ENCODE data around the gene RRP7A.
A peak's percentile ranks its signal among the peaks of the same experiment; 100 is the strongest.
"Not testable (repeated sequence)": the region's sequence is repeated elsewhere in the genome, so short reads cannot be mapped to it uniquely, and the experiment has no call there.

Gene RRP7A

DNA sequence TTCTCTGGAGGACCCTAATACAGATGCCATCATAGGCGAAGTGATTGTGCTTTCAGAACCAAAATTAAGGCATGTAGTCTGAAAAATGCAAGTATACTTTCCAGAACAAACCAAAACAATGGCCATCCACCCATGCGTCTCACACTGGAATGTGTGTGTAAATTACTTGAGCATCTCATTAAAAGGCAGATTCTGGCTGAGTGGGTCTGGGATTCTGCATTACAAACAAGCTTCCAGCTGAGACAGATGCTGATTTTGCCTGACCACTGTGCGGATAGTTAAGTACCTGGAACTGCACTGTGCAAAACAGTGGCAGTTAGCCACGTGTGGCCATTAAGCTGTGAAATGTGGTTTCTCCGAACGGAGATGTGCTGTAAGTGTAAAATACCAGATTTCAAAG lies 26.2 kb downstream of the RRP7A start:
- DNase-seq = no peak

DNA sequence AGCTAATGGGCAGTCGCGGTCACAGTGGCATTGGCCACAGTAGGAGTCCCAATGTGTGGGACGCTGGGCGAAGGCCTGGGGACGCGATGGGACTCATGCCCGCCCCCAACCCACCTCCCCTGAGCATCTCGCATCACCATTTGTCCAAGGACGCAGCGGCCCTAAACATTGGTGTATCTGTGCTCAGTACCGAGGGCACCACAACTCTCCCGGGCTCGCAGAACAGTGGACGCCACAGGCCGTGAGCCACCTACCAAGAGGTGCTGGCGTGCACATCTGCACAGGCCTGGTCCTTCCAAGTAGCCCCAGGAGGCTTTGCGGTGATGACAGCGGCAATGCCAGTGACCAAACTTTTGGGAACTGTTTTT lies 27.3 kb downstream of the RRP7A start:
- no peak for DNase-seq

DNA sequence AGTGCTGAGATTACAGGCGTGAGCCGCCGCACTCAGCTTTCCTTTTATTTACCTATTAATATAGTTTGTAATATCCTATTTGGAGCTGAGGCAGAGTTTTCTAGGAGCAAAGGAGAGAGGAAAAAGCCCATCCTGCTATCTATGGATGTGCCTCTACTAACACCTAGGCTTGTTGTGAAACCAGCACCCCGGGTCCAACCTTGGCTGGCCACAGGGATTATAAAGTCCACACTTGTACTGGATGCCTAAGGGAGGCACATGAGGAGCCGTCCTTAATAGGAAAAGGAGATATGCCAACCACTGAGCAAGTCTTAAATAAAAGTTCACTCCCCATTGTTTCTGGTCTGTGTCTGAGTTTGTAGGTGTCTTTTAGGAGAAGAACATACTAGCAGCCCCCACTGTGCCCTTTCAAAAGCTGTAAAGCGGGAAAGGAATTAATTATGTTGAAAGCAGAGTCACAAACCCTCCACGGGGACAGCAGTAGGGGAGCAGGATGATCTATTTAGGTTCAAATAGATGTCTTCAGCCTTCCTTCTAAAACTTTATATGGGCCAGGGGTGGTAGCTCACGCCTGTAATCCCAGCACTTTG lies 29.3 kb downstream of the RRP7A start:
- no peak for DNase-seq

DNA sequence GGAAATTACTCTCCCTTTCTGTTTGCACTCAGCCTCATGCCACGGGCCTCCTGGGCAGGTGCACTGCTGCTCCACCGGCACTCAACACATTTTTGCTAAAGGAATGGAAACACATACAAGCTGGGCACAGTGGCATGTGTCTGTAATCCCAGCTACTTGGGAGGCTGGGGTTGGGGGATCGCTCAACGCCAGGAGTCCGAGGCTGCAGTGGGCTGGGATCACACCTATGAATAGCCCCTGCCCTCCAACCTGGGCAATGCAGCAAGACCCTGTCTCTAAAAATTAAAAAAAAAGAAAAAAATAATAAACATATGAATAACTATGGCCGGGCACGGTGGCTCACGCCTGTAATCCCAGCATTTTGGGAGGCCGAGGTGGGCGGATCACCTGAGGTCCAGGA lies 30.6 kb downstream of the RRP7A start:
- no peak for DNase-seq

GRCh38 chr22:42484506-42484905 lies 35.1 kb downstream of the RRP7A start:
- no peak for DNase-seq

- not testable (repeated sequence) for DNase-seq
These were observed 35.9 kb downstream of the RRP7A start for GRCh38 chr22:42483610-42484223.

DNA sequence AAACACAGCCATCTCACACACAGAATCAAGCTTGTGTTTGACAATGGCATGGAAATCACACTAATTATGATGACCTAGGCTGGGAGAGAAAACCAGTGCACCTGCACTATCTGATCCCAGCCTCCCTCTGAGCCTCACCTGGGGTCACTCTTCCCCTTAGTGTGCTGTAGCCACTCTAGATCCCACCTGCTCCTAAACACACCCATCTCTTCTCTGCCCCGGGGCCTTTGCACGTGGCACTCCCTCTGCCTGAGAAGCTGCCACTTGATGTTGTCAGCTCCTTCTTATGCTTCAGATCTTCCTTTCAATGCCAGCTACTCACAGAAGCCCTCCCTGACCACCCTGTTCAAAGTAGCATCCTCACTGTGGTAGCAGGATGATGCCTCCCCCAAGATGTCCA lies 44.5 kb downstream of the RRP7A start:
- no peak for DNase-seq

- peak in 2 of 5 donors; percentile 8 to 47 for DNase-seq
These were observed 46.0 kb downstream of the RRP7A start for GRCh38 chr22:42473484-42474193.

DNA sequence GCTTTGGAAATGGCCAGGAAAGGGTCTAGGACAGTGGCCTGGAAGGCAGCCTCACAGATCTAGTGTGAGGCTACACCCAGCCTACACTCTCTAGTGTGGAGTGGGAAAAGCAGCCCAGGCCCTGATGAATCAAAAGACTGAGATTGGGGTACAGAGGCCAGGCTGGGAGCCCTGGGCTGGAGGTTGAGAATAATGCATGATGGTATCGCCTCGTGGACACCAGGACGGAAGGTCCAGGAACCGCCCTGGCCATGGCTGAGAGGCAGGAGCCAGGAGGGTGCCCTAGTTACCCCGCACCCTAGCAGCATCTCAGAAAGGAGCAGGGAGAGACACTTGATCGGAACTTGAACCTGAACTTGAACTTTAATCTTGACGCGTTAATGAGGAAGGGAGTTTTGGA lies 46.9 kb downstream of the RRP7A start:
- DNase-seq = no peak

DNA sequence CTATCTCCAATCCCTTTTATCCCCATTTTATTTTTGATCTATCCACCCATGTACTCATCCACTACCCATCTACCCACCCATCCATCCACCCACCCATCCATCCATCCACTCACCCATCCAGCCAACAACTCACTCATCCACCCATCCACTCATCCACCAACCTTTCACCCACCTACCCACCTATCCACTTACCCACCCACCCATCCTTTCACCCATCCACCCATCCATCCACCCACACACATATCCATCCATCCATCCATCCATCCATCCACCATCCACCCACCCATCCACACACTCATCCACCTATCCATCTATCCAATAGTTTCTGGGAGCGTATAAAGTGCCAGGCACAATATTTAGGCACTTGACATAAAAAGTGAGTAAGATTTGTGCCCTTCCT lies 48.2 kb downstream of the RRP7A start:
- DNase-seq = no peak

DNA sequence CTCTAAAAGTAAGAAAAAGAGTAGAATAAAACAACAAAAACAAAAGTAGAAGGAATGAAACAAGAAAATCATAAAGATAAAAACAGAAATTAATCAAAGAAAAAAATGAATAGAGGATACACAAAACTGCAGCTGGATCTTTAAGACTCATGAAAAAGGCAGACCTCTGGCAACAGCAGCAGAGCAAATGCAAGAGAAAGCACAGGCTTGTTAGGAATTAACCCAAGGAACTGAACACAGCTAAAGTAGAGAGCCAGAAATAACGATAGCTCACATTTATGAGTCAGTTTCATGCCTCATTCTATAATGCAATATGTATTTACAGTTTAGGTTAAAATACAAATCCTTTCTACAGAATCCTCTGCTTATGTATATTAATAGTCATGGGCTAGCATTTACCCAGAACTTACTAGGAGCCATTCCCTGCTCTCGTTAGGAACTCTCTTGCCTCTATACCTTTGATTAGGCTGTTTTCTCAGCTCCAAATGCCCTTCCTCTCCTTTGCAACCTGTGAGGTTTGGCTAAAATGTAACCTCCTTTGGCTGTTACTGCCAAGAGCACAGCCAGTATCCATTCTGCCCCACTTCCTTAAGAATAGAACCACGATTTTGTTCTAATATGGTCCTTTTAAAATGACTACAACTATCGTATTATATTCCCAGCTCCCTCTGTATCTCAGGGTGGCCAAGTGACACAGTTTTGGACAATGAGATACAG lies 49.1 kb downstream of the RRP7A start:
- no peak for DNase-seq

- no peak for DNase-seq
These were observed 50.8 kb downstream of the RRP7A start for GRCh38 chr22:42468841-42469240.

DNA sequence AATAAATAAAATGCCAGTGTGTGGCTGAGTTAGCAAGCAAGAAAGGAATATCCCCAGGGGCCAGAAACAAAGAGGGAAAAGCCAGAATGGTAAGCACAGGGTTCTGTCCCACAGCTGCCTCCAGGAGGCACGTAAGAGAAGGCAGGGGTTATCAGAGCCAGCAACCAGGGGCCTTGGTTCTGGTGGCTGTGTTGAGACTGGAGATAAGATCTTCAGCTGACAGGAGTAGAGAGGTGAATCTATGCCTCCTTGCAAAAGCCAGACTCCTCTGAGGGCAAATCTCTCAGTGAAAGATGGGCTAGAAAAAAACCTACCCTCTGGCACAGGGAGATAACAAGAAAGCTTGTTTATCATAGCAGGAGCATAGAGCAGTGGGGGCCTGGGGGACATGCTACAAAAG lies 57.6 kb downstream of the RRP7A start:
- no peak for DNase-seq

DNA sequence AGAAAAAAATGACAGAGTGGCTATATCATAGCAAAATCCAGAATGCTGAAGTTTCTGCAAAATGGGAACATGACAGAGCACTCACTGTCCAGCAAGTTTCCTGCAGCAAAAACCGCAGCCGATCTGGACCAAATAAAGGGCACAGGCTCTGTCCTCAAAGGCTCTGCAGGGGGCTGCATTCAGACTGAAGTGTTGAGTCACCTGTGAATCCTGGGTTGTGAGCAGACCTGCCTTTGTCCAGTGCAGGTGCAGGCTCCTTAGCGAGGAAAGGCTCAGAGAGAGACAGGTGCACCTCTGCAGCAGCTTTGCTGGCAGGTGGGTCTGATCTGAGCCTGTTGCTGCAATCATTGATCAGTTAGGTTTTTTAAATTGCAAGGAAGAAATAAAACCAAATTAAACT lies 58.1 kb downstream of the RRP7A start:
- DNase-seq = no peak

Measured in T-helper 1 cell (primary cell).